Measurements from ENCODE around the gene CD55. TPM values are rescaled to one million over a fixed set of nuclear protein-coding genes. Genes with fewer than 3 reads are reported as not detected.

The CD55 gene
- total RNA-seq, 2 experiments from 2014 or later = 56.8 to 92.7 TPM

DNA sequence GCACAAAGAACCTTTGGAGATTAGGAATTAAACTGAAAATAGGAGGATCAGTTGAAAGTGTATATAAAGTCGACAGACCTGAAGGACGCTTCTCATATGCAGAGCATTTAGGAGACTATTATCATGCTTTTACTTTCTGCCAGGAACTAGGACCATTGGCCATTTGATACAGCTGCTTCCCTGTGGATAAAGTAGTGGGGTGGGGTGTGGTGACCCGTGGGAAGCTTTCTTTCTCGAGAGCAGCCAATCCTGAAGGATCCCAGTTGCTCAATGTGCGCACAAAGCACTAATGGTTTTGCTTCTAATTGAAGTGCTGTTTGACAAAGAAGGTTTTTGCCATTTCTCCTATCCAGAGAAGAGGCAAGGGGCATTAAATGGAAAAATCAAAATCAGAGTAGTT lies 14.9 kb upstream of the CD55 start:
- Mint-ChIP-seq H3K27ac (no peak overlapping the region), H3K27me3 (no peaks in the 10 kb centered on the region), H3K4me3 (no peak overlapping the region), H3K4me1 (peaks cover 24% of the 10 kb centered on the region), H3K36me3 (ENCODE audit: low read depth) (no peaks in the 10 kb centered on the region), H3K9me3 (ENCODE audit: low read depth) (peaks cover 6% of the 10 kb centered on the region)
- no peak for ATAC-seq
- intact Hi-C loops (cut with DNase I, micrococcal nuclease) = no loop called here
- CTCF ChIA-PET = interaction anchor here (1.0 kb wide), 1 partner anchor 18 kb away, joined by 3 read pairs; no protein-coding TSS in a partner anchor
- POLR2A ChIA-PET = no interaction called here
- DNase-seq = no peak

DNA sequence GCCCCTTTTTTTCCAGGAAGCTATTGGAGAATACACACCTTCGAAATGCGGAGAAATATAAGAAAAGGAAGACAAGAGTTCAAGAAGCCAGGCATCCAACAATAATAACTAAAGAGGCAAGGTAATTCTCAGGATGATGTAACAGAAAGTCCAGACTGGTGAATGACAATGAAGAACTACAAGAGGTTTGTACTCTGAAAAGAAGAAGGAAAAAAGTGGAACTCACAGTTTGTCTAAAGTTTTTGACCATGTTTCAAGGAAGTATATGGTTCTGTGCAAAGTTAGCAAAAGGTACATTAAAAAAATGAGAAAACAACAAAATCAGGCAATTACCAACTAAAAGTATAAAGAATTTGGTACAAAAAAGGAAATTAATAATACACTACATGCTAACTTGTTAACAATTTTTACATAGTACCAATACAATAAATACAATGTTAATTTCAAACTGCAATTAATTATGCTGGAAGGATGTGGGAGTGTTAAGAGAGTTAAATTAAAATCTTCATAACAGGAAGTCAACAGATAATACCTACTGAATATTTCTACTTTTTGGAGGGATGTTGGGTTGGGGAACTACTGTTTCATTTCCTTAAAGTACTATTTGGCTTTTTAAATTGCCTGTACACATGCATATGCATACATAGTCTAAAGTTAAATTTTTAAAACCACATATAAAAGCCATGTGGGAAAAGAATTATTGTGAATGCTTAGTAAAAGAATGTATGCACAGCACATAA lies 12.9 kb upstream of the CD55 start:
- DNase-seq (no peak), ATAC-seq (no peak)
- peaks cover 15% of the 10 kb centered on the region for H3K4me1 Mint-ChIP-seq
- no peaks in the 10 kb centered on the region for H3K27me3 Mint-ChIP-seq
- no peaks in the 10 kb centered on the region for H3K36me3 Mint-ChIP-seq (ENCODE audit: low read depth)
- intact Hi-C loops (cut with DNase I, micrococcal nuclease) = no loop called here
- POLR2A ChIA-PET = no interaction called here
- no peaks in the 10 kb centered on the region for H3K9me3 Mint-ChIP-seq (ENCODE audit: low read depth)
- CTCF ChIA-PET = interaction anchor here (1.6 kb wide), 1 partner anchor 11 kb away, joined by 4 read pairs; no protein-coding TSS in a partner anchor
- no peak overlapping the region for H3K4me3 Mint-ChIP-seq
- no peak overlapping the region for H3K27ac Mint-ChIP-seq

DNA sequence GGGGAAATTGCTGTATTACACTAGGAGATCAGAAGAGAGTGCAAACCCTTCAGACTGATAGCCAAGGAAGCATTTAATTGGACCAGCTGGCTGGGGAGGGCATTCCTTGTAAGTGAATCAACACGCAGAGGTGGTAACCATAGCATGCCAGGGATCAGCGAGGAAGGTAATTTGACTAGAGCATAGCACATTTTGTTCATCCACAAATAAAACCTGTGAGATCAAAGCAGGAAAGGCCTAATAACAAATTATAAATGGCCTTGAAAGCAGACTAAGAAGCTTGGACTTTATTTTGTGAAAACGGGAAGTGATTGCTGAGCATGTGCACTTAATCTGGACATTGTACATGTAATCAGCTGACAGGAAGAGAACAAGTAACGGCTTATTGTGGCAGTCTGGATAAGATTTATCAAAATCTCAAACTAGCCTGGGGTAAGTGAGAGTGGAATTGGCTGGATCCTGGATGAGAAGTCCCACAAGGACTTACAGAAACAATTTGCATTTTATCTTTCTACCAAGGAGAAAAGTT lies 11.7 kb upstream of the CD55 start:
- ATAC-seq = peak; percentile 42
- Mint-ChIP-seq H3K27ac (peak overlapping the region; percentile 66), H3K9me3 (ENCODE audit: low read depth) (no peaks in the 10 kb centered on the region), H3K4me1 (peaks cover 15% of the 10 kb centered on the region), H3K36me3 (ENCODE audit: low read depth) (no peaks in the 10 kb centered on the region), H3K27me3 (no peaks in the 10 kb centered on the region), H3K4me3 (peak overlapping the region; percentile 4)
- ChIA-PET POLR2A (interaction anchor here (0.6 kb wide), 1 partner anchor 861 kb away, joined by 4 read pairs; no protein-coding TSS in a partner anchor), CTCF (interaction anchor here (1.0 to 1.6 kb wide), 4 partner anchors 10 to 225 kb away, joined by 3 to 5 read pairs (median 4); no protein-coding TSS in a partner anchor)
- DNase-seq = peak; percentile 13
- intact Hi-C loops (cut with DNase I, micrococcal nuclease) = no loop called here

GRCh38 chr1:207311888-207312603 lies 9.4 kb upstream of the CD55 start:
- no peaks in the 10 kb centered on the region for H3K27me3 Mint-ChIP-seq
- no peak for DNase-seq
- intact Hi-C loops (cut with DNase I, micrococcal nuclease) = no loop called here
- no peak for ATAC-seq
- no peak overlapping the region for H3K27ac Mint-ChIP-seq
- ChIA-PET POLR2A (interaction anchor here (0.9 kb wide), 1 partner anchor 9 kb away, joined by 5 read pairs; no protein-coding TSS in a partner anchor), CTCF (interaction anchor here (0.7 to 1.0 kb wide), 3 partner anchors 13 to 94 kb away, joined by 3 to 4 read pairs (median 3); no protein-coding TSS in a partner anchor)
- no peak overlapping the region for H3K4me3 Mint-ChIP-seq
- no peaks in the 10 kb centered on the region for H3K9me3 Mint-ChIP-seq (ENCODE audit: low read depth)
- peaks cover 18% of the 10 kb centered on the region for H3K4me1 Mint-ChIP-seq
- no peaks in the 10 kb centered on the region for H3K36me3 Mint-ChIP-seq (ENCODE audit: low read depth)

- Mint-ChIP-seq H3K27me3 (no peaks in the 10 kb centered on the region), H3K27ac (no peak overlapping the region), H3K4me3 (no peak overlapping the region), H3K36me3 (ENCODE audit: low read depth) (no peaks in the 10 kb centered on the region), H3K9me3 (ENCODE audit: low read depth) (no peaks in the 10 kb centered on the region), H3K4me1 (peaks cover 20% of the 10 kb centered on the region)
- intact Hi-C loops (cut with DNase I, micrococcal nuclease) = no loop called here
- CTCF ChIA-PET = interaction anchor here (0.8 to 1.0 kb wide), 2 partner anchors 12 to 94 kb away, joined by 3 to 4 read pairs; no protein-coding TSS in a partner anchor
- ATAC-seq = no peak
- POLR2A ChIA-PET = interaction anchor here (0.9 kb wide), 1 partner anchor 9 kb away, joined by 5 read pairs; no protein-coding TSS in a partner anchor
- DNase-seq = no peak
Measured at GRCh38 chr1:207312604-207312920, 8.9 kb upstream of the CD55 start.

DNA sequence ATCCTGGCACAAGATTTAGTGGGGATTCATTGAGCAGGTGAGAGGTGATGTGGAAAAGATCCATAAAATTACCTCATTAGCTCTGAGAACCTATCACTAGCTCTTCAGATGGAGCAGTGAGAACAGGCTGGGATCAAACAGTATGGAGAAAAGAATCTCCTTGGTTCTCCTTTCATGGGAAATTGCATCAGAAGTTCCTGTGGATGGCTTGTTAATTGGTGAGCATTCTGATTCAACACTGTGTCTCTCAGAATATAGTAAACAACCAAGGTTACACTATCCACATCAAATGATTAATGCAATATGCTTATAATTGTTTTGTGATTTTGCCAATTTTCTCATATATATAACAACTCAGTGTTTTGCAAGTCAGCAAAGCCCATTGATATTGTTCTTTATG lies 8.3 kb upstream of the CD55 start:
- intact Hi-C loops (cut with DNase I, micrococcal nuclease) = no loop called here
- Mint-ChIP-seq H3K27ac (no peak overlapping the region), H3K9me3 (ENCODE audit: low read depth) (no peaks in the 10 kb centered on the region), H3K4me3 (no peak overlapping the region), H3K36me3 (ENCODE audit: low read depth) (no peaks in the 10 kb centered on the region), H3K4me1 (peaks cover 20% of the 10 kb centered on the region), H3K27me3 (no peaks in the 10 kb centered on the region)
- ATAC-seq (no peak), DNase-seq (no peak)
- CTCF ChIA-PET = no interaction called here
- POLR2A ChIA-PET = no interaction called here

DNA sequence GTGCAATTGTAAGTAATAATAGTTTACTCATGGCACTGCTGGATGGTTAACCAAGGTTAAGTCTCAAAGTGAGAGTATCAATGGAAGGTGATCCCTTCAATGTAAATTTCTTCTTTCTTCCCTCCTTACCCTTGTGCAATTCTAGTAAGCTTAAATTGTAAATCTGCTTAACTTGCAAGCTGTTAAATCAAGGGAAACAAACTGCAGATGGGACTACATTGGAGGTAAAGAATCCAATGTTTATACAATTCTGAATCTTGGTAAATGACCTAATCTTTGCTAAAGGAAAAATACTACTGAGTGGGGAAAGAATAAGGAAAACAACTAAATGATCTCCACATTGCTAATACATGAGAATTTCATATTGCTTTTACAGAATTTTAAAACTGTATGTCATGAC lies 6.7 kb upstream of the CD55 start:
- CTCF ChIA-PET = no interaction called here
- no peaks in the 10 kb centered on the region for H3K9me3 Mint-ChIP-seq (ENCODE audit: low read depth)
- POLR2A ChIA-PET = no interaction called here

GRCh38 chr1:207315435-207315834 lies 6.0 kb upstream of the CD55 start:
- H3K36me3 Mint-ChIP-seq (ENCODE audit: low read depth) = no peaks in the 10 kb centered on the region
- no peak overlapping the region for H3K27ac Mint-ChIP-seq
- peaks cover 9% of the 10 kb centered on the region for H3K4me1 Mint-ChIP-seq
- ChIA-PET POLR2A (no interaction called here), CTCF (no interaction called here)
- no peak overlapping the region for H3K4me3 Mint-ChIP-seq
- H3K9me3 Mint-ChIP-seq (ENCODE audit: low read depth) = no peaks in the 10 kb centered on the region
- ATAC-seq (no peak), DNase-seq (no peak)
- intact Hi-C loops (cut with DNase I, micrococcal nuclease) = no loop called here
- no peaks in the 10 kb centered on the region for H3K27me3 Mint-ChIP-seq

More for the DNA sequence above, 6.7 kb upstream of the CD55 start:
- no peak overlapping the region for H3K27ac Mint-ChIP-seq
- H3K4me1 Mint-ChIP-seq = peaks cover 9% of the 10 kb centered on the region
- no peaks in the 10 kb centered on the region for H3K36me3 Mint-ChIP-seq (ENCODE audit: low read depth)
- no peak overlapping the region for H3K4me3 Mint-ChIP-seq
- intact Hi-C loops (cut with DNase I, micrococcal nuclease) = no loop called here
- DNase-seq (no peak), ATAC-seq (no peak)
- no peaks in the 10 kb centered on the region for H3K27me3 Mint-ChIP-seq

DNA sequence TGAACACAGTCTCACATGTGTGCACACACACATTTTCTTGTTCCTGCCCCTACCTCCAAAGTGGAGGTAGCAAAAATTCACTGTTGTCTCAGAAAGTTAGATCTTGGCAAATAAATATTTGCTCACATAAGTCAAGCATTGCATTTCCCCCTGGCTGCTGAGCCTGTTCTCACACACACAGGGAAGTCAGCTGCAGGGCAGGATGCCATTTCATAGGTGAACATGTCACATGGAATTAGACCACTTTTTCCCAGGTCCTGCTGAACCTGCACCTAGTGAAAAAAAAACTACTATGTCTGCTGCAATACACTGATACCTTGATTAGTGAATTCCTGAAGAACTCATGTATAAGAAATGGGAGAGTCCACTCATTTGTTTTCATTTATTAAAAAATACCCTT lies 5.3 kb upstream of the CD55 start:
- ChIA-PET CTCF (no interaction called here), POLR2A (no interaction called here)
- ATAC-seq (no peak), DNase-seq (no peak)
- Mint-ChIP-seq H3K4me1 (peaks cover 14% of the 10 kb centered on the region), H3K36me3 (ENCODE audit: low read depth) (no peaks in the 10 kb centered on the region), H3K27ac (no peak overlapping the region), H3K9me3 (ENCODE audit: low read depth) (no peaks in the 10 kb centered on the region), H3K27me3 (no peaks in the 10 kb centered on the region), H3K4me3 (no peak overlapping the region)
- intact Hi-C loops (cut with DNase I, micrococcal nuclease) = no loop called here

DNA sequence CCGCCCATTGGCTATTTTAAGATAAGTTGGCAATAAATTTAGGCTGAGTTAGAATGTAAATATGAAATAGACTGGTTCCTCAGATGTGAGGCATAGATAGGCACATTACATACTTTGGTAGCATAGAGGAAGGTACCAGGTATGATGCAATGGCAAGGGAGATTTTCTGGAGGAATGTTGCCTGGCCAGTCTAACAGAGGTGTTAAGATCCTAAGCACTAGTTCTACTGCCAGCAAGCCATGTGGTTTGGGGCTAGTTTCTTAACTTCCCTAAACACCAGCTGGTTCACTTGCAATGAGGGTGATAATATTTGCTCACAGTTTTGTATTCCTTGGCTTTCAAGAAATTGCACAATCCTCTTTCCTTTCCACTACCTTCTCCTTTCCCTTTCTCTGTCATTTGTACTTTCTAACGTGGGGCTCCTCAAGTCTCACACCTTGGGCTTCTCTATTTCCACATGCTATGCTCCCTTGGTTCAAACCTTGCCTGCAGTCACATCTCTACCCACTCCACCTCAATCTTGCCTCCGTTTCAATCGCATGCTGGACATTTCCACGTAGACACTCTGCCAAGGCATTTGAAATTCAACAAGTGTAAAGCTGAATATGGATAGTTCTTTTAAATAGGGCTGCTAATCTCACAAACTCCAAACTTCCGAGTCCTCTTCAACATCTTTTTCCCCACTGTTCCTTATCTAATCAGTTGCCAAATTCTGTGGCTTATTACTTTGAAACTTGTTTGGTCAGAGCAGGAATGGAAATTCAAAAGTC lies 4.7 kb upstream of the CD55 start:
- POLR2A ChIA-PET = no interaction called here
- intact Hi-C loops (cut with DNase I, micrococcal nuclease) = no loop called here
- Mint-ChIP-seq H3K9me3 (ENCODE audit: low read depth) (no peaks in the 10 kb centered on the region), H3K4me3 (no peak overlapping the region), H3K27ac (no peak overlapping the region), H3K4me1 (peaks cover 14% of the 10 kb centered on the region), H3K27me3 (no peaks in the 10 kb centered on the region), H3K36me3 (ENCODE audit: low read depth) (no peaks in the 10 kb centered on the region)
- no peak for DNase-seq
- CTCF ChIA-PET = interaction anchor here (0.9 kb wide), 1 partner anchor 46 kb away, joined by 3 read pairs; no protein-coding TSS in a partner anchor
- no peak for ATAC-seq

GRCh38 chr1:207317561-207317960 lies 3.9 kb upstream of the CD55 start:
- CTCF ChIA-PET = interaction anchor here (0.9 kb wide), 1 partner anchor 45 kb away, joined by 3 read pairs; no protein-coding TSS in a partner anchor
- POLR2A ChIA-PET = no interaction called here
- H3K9me3 Mint-ChIP-seq (ENCODE audit: low read depth) = no peaks in the 10 kb centered on the region
- H3K36me3 Mint-ChIP-seq (ENCODE audit: low read depth) = peaks cover 4% of the 10 kb centered on the region
- H3K27me3 Mint-ChIP-seq = no peaks in the 10 kb centered on the region
- no peak overlapping the region for H3K27ac Mint-ChIP-seq
- no peak for DNase-seq
- H3K4me3 Mint-ChIP-seq = no peak overlapping the region
- intact Hi-C loops (cut with DNase I, micrococcal nuclease) = no loop called here
- no peak for ATAC-seq
- peaks cover 14% of the 10 kb centered on the region for H3K4me1 Mint-ChIP-seq
